Thyroid gland (tissue), 4 donors: ENCODE data around the gene CD244.

Source experiments
- POLR2A ChIP-seq, 2 donors: fragments of 450-650 bp; IDR thresholded peaks; one replicate each; pipeline ENCODE4 v1.6.1; 2017; ENCODE audit warnings: antibody characterized with exemption in 2 of 2, mild to moderate bottlenecking in 2 of 2, moderate library complexity in 1 of 2
- TF ChIP-seq, protein P1 (sequence below), 6 experiments: fragments of 200-600 bp in 3 of 6; fragments of 450-650 bp in 3 of 6; sonication (generic) in 3 of 6; IDR thresholded peaks; one replicate each; pipeline ENCODE4 v1.5.1; 2016 to 2019; ENCODE audit warnings: antibody characterized with exemption in 6 of 6, mild to moderate bottlenecking in 2 of 6, inconsistent platforms in 1 of 6, moderate library complexity in 1 of 6

DNA sequence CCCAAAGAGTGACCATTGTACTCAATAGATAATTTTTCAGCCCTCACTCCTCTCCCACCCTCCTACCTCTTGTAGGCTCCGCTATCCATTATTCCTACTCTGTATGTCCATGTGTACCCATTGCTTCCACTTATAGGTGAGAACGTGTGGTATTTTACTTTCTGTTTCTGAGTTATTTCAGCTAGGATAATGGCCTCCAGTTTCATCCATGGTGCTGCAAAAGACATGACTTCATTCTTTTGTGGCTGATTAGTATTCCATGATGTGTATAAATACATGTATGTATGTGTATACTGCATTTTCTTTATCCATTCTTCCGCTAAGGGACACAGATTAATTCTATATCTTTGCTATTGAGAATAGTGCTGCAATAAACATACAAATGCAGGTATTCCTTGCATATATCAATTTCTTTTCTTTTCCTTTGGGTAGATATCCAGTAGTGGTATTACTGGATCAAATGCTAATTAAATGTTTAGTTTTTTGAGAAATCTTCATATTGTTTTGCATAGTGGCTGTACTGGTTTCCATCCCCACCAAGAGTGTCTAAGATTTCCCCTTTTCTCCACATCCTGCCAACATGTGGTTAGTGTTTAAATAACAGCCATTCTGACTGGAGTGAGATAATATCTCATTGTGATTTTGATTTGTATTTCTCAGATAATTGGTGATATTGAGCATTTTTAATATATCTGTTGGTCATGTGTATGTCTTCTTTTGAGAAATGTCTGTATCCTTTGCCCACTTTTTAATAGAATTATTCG lies 61.9 kb downstream of the CD244 start:
- TF ChIP-seq, protein P1, sequence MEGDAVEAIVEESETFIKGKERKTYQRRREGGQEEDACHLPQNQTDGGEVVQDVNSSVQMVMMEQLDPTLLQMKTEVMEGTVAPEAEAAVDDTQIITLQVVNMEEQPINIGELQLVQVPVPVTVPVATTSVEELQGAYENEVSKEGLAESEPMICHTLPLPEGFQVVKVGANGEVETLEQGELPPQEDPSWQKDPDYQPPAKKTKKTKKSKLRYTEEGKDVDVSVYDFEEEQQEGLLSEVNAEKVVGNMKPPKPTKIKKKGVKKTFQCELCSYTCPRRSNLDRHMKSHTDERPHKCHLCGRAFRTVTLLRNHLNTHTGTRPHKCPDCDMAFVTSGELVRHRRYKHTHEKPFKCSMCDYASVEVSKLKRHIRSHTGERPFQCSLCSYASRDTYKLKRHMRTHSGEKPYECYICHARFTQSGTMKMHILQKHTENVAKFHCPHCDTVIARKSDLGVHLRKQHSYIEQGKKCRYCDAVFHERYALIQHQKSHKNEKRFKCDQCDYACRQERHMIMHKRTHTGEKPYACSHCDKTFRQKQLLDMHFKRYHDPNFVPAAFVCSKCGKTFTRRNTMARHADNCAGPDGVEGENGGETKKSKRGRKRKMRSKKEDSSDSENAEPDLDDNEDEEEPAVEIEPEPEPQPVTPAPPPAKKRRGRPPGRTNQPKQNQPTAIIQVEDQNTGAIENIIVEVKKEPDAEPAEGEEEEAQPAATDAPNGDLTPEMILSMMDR (IDR thresholded peaks at IDR 0.05): no peak
- no peak for TF ChIP-seq POLR2A (IDR thresholded peaks at IDR 0.05)
